Epithelial cell of proximal tubule (primary cell): ENCODE results near the gene MAML3. TPM values are rescaled to one million over a fixed set of nuclear protein-coding genes. Genes with fewer than 3 reads are reported as not detected.
A peak's percentile ranks its signal among the peaks of the same experiment; 100 is the strongest.

ENCODE experiments used
- DNase-seq: peaks from one replicate; pipeline ENCODE4 v3.0.0-alpha.2; 2011; ENCODE audit warnings: low read depth
- H3K4me3 ChIP-seq: 2 replicates; pipeline ENCODE4 v1.5.1; 2011; ENCODE audit warnings: low read depth, mild to moderate bottlenecking, low read length
- total RNA-seq: library from RNA; depleted of rRNA; stranded (reverse); fragments of >200 nt; gene quantifications from 2 replicates; pipeline ENCODE4 v1.2.3, GENCODE V29; 2015
- TF ChIP-seq, protein P1 (sequence below): conservative IDR thresholded peaks from 2 replicates; pipeline ENCODE4 v1.5.1; 2012; ENCODE audit warnings: low read depth, mild to moderate bottlenecking, low read length

MAML3 gene
- total RNA-seq, 1 donor from 2014 or later, result 1.2 TPM

DNA sequence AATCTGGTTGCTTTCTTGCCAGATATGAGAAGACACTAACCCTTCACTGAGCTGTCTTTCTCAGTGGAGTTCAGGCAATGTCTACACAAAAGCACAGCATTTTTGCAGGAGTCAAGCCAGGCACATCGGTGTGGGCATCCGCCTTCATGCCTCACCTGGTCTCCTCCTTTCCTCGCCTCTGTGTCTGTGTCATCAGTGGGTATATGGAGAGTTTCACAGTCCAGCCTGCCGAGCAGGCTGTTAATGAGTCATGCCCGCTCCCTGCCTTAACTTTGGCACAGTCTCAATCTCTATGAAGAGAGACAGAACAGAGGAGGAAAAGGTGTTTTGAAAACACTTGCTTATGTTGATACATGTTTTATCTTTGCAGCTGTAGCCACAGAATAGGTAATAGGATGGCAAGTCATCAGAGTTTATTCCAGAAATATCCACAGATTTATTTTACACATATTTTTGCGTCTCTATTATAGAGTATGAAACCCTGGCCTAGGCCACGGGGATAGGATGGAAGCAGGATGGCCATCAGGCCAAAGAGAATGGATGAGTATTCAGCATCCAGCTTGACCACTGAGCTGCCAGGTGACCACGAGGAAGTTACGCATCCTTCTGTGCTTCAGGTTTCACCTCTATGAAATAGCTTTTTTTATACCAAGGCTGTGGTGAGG is 32.8 kb upstream of the MAML3 start:
- no peak overlapping the region for H3K4me3 ChIP-seq
- peak; percentile 54 for DNase-seq
- TF ChIP-seq, protein P1, sequence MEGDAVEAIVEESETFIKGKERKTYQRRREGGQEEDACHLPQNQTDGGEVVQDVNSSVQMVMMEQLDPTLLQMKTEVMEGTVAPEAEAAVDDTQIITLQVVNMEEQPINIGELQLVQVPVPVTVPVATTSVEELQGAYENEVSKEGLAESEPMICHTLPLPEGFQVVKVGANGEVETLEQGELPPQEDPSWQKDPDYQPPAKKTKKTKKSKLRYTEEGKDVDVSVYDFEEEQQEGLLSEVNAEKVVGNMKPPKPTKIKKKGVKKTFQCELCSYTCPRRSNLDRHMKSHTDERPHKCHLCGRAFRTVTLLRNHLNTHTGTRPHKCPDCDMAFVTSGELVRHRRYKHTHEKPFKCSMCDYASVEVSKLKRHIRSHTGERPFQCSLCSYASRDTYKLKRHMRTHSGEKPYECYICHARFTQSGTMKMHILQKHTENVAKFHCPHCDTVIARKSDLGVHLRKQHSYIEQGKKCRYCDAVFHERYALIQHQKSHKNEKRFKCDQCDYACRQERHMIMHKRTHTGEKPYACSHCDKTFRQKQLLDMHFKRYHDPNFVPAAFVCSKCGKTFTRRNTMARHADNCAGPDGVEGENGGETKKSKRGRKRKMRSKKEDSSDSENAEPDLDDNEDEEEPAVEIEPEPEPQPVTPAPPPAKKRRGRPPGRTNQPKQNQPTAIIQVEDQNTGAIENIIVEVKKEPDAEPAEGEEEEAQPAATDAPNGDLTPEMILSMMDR, result no peak

DNA sequence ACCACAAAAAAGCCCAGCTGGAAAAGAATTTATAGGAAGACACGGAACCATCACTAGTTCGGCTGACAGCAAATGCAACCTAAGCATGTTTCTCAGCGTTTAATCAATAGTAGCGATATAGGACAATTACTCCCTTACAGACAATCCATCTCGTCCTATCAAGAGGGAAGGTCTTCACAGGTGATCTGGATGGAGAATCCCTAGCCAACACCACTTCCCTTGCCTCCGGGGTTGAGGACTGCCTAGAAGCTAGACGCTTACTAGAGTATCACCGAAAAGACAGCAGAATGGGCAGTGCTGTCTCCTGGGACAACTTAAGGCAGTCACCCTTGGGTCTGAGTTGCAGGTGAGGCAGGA is 32.1 kb upstream of the MAML3 start:
- H3K4me3 ChIP-seq, result no peak overlapping the region
- TF ChIP-seq, protein P1, result no peak
- no peak for DNase-seq

DNA sequence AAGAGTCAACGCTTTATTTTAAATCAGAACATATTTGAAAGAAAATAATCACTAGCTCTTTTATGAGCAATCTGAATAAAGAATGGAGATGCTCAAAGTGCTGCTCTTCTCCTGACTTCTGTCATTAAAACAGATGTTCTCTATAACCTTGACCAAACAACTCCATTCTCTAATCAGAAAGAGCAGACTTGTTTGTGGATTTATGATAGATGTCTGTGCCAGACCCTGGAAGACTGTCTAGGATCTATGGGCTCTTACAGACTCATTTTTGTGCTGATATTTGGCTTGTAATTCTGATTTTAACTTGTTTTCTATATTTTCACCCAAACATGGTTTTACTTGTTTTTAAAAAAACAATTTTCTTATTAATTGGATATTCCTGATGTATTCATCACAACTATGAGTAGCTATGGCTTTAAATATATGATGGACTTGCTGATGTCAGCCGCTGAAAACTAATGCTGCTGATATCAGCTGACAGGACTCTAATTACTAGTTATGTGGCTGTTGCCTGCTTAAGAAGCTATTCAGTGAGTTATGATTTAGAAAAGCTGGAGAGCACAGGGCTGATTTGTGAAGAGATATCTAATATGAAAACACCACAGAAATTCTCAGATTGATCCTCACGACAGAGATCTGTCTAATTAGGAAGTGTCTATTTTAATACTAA is 31.6 kb upstream of the MAML3 start:
- TF ChIP-seq, protein P1, result no peak
- no peak overlapping the region for H3K4me3 ChIP-seq
- DNase-seq, result no peak

DNA sequence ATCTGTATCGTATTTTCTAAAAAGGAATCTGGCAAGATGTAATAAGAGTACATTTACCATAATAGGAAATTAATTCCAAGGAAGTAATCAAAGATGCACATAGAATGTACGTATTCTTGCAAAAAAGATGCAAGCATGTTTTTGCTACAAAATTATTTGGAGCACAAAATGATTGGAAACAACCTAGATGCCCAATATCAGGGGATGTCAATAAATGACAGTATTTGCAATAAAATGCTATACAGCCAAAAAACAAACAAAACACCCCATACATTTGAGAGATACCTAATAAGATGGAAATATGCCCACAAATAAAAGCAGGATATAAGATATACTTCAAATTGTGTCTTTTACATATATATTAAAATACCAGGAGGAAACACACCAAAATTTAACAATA is 29.3 kb upstream of the MAML3 start:
- no peak for DNase-seq
- TF ChIP-seq, protein P1, result no peak
- H3K4me3 ChIP-seq, result no peak overlapping the region

DNA sequence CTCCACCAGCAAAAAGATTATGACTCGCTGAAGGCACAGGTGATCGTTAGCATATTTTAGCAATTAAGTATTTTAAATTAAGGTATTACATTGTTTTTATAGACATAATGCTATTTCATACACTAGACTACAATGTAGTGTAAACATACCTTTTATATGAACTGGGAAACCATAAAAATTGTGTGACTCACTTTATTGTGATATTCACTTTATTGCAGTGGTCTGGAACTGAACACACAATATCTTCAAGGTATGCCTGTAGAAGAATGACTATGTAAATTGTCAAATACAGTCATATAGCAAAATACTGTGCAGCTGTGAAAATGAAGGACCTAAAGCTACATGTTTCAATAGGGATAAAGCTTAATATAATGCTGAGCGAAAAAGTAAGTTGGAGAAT is 26.6 kb upstream of the MAML3 start:
- DNase-seq, result no peak
- H3K4me3 ChIP-seq, result no peak overlapping the region
- TF ChIP-seq, protein P1, result no peak

DNA sequence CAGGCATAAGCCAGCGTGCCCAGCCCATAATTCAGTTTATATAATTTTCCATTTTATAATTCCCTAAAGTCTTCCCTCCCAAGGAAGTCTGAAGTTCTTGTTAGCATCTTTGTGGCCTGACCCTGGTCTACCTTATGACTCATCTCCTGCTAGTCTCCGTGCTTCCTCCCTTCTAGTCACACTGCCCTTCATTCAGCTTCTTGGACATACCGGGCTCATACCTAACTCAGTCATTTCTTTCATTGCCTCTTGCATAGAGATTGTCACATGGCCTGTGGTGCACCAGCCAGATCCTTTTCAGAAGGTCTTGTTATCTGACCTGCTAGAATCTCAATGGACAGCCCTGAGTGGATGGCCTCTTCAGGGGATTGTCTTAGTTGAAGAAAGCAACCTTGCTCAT is 22.8 kb upstream of the MAML3 start:
- no peak overlapping the region for H3K4me3 ChIP-seq
- TF ChIP-seq, protein P1, result no peak
- no peak for DNase-seq

DNA sequence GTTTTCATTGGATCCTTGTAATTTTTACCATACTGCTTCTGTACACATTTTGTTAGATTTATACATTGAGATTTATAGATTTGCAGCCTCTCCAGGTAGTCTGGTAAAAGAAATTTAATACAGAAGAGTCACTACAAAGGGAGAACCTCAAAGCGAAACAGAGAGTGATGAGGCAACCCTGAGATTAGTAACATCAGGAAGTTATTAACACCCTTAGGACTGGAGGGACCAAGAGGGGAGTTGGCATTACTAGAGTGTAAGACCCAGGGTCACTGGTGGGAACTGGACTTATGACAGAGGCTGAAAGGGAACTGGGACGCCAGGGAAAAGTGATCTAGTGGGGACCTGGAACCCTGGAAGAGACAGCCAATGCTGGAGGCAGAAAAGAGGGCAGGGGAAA is 20.6 kb upstream of the MAML3 start:
- H3K4me3 ChIP-seq, result no peak overlapping the region
- DNase-seq, result no peak
- TF ChIP-seq, protein P1, result no peak
